GM12865 (cell line): ENCODE results near the gene CSK.

Experiments
- DNase-seq: peaks from one replicate; pipeline ENCODE4 v3.0.0; 2010; ENCODE audit warnings: low read depth
- H3K4me3 ChIP-seq: 2 replicates; pipeline ENCODE4 v1.5.1; 2011; ENCODE audit warnings: mild to moderate bottlenecking, low read depth, low read length, control low read depth
- CTCF ChIP-seq: IDR thresholded peaks from 2 replicates; pipeline ENCODE4 v1.5.1; 2011; ENCODE audit warnings: low read length, control low read depth, low read depth, inconsistent platforms; ENCODE audit not compliant: insufficient read depth; ENCODE audit errors: missing control alignments

The CSK gene

GRCh38 chr15:74794970-74795349 is 13.1 kb downstream of the CSK start:
- no peak for DNase-seq
- H3K4me3 ChIP-seq, result no peak overlapping the region
- no peak for TF ChIP-seq CTCF

GRCh38 chr15:74795966-74796625 is 14.2 kb downstream of the CSK start:
- no peak for DNase-seq
- no peak for TF ChIP-seq CTCF
- H3K4me3 ChIP-seq, result no peak overlapping the region

- peak; percentile 76 for DNase-seq
- TF ChIP-seq CTCF, result peak; percentile 17
- H3K4me3 ChIP-seq, result no peak overlapping the region
These were observed 16.7 kb downstream of the CSK start for GRCh38 chr15:74798388-74799254.

DNA sequence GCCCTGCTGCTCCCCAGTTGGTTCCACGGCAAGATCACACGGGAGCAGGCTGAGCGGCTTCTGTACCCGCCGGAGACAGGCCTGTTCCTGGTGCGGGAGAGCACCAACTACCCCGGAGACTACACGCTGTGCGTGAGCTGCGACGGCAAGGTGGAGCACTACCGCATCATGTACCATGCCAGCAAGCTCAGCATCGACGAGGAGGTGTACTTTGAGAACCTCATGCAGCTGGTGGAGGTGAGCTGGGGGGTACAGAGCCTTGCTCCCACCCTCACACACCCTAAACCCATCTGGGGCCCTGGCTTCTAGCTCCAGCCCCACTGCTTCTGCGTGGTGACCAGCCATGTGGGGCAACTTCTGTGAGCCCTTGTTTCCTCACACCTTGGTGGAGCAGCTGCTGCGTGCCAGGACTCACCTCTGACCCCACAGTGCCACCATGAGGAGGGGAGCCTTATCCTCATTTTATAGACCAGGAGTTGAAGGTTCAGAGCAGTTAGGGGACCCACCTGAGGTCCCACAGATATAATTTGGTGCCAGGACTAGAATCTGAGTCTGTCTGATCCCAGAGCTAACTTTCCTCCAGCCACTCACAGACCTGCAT is 17.5 kb downstream of the CSK start:
- peak; percentile 52 for DNase-seq
- no peak overlapping the region for H3K4me3 ChIP-seq
- TF ChIP-seq CTCF, result no peak

DNA sequence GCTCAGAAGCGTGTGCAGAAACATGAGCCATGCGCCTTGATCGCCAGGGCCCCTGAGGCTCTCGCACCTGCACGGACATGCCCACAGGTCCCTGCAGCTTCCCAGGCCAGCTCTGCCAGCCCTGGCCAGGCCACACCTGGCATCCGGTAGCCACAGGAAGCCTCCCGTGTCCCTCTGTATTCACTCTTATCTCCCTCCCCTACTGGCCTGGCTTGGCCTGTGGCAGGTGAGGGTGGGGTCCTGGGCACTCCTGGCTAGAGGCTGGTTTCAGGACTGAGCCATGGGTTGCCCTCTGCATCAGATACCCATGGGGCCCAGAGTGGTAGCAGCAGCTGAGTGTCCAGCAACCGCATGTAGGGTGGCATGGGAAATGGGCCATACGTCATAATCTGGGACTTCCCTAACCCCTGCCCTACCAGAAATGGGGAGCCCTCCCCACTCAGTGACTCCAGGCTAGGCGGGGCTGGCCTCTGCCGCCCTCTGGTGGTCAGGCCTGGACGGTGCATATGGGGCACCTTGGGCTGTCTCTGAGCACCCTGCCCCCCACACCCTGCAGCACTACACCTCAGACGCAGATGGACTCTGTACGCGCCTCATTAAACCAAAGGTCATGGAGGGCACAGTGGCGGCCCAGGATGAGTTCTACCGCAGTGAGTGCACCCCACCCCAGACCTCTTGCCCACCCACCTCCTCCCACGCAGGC is 18.1 kb downstream of the CSK start:
- peak; percentile 90 for DNase-seq
- H3K4me3 ChIP-seq, result no peak overlapping the region
- peak; percentile 99 for TF ChIP-seq CTCF

- no peak for DNase-seq
- no peak for TF ChIP-seq CTCF
These were observed 18.7 kb downstream of the CSK start for GRCh38 chr15:74800559-74801094.

More at GRCh38 chr15:74800559-74801094, 18.7 kb downstream of the CSK start:
- no peak overlapping the region for H3K4me3 ChIP-seq
